GM19193 (cell line): Measurements from ENCODE around the gene POLR2L.

Source experiments
- POLR2A ChIP-seq: IDR thresholded peaks from 4 replicates; pipeline ENCODE4 v1.6.1; 2011; ENCODE audit not compliant: insufficient read depth, insufficient read length; ENCODE audit errors: extremely low read depth

The POLR2L gene

DNA sequence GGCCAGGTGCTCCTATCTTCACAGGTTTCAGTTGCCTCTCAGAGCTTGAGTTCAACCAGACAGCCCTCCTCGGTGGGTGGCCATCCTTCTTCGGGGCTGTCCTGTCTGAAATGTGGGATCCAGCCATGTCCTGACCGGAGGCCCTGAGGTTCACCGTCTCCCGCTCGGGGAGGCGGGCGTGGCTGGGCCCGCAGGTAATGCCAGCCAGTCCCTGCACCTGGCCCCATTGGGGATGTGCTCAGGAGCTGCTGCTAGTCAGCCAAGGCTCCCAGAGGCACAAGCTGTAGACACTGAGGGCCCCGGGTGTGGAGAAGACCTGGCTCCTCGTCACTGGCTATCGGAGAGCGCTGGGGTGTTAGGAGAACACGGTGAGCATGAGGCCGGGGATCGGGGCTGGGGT, 32.9 kb upstream of the POLR2L start:
- TF ChIP-seq POLR2A, result no peak

DNA sequence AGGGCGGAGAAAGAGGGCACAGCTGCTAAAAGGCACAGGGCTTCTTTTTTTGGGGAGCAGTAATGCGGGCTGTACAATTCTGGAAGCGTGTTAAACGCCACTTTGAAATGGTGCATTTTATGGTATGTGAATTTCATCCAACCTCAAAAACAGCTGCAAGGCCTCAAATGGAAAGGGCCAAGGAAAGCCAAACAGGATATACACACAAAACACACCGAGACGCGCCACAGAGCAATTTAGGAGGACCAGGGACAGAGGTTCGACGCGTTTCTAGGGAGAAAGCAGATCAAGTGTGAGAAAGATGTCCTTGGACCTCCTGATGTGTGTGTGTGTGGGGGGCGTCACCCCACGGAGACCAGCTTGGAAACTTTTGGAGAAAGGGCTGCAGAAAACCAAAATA, 31.4 kb upstream of the POLR2L start:
- TF ChIP-seq POLR2A, result no peak

GRCh38 chr11:872799-873198, 30.5 kb upstream of the POLR2L start:
- no peak for TF ChIP-seq POLR2A

DNA sequence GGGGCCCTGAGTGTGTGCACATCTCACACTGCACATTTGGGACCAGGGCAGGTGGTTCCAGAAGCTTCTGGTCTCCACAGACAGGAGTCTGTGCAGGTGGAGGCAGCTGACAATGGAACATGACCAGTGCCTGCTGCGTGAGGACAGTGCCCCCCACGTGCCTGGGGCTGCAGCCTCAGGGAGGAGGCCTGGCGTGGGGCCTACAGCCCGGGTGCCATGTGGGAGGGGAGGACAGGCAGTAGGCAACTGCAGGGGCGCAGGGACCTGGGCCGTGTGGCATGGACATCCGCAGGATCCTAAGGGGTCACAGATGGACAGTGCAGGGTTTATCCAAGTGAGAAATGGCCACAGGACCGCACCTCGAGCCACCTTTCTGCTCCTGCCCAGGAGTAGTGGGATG, 29.1 kb upstream of the POLR2L start:
- no peak for TF ChIP-seq POLR2A

DNA sequence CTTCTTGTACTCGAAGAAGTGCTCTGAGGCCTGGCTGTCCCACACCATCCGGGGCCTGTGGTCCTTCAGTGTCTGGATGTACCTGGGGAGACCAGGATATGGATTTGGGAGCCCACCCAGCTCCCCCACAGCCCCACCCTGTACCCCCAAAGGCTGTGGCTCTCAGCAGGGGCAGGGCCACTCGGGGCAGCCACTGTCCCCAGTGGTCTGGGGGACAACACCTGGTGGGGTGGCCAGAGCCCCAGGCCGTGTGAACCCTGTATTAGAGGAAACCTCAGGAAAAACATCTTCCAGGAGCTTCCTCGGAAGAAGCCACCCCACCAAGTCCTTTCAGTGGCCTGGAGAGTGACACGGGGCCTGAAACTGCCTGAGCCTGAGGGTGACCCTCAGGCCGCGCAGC, 28.1 kb upstream of the POLR2L start:
- TF ChIP-seq POLR2A, result no peak

DNA sequence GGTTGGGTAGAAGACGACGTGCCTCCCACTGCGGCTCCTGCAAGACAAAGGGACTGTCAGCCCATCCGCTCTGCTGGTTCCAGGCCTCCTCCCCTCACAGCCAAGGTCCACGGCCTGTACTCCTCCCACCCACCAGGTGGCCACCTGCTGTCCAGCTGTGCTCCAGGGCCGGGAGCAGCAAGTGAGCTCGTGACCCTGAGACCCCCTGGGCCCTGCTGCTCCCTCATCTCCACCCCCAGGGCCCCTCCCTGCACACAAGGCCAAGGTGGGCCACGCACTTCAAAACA, 27.7 kb upstream of the POLR2L start:
- no peak for TF ChIP-seq POLR2A

- no peak for TF ChIP-seq POLR2A
These were observed 27.2 kb upstream of the POLR2L start for GRCh38 chr11:869399-870126.

- no peak for TF ChIP-seq POLR2A
These were observed 26.5 kb upstream of the POLR2L start for GRCh38 chr11:868802-869201.

GRCh38 chr11:868394-868793, 26.1 kb upstream of the POLR2L start:
- no peak for TF ChIP-seq POLR2A

DNA sequence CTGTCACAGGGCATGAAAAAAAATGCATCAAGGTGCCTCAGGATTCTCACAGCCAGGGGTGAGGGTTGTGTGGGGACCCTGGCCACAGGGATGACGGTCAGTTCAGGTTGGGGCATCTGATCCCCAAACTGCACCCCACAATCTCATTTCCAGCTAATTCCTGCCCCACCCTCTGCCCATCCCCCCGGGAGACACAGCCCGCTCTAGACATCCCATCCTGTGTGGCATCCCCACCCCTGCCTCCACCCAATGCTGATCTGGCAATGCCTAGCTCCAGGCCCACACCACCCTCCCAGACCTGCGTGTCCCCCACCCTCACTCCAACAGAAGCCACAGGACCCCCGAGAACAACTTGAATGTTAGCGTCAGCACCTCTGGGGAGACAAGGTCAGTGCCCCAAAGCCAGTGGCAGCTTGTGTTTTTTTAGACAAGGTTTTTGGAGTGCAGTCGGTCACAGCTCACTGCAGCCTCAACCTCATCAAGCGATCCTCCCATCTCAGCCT, 25.6 kb upstream of the POLR2L start:
- no peak for TF ChIP-seq POLR2A

GRCh38 chr11:866481-866880, 24.2 kb upstream of the POLR2L start:
- no peak for TF ChIP-seq POLR2A

GRCh38 chr11:865462-866430, 23.4 kb upstream of the POLR2L start:
- TF ChIP-seq POLR2A, result no peak

DNA sequence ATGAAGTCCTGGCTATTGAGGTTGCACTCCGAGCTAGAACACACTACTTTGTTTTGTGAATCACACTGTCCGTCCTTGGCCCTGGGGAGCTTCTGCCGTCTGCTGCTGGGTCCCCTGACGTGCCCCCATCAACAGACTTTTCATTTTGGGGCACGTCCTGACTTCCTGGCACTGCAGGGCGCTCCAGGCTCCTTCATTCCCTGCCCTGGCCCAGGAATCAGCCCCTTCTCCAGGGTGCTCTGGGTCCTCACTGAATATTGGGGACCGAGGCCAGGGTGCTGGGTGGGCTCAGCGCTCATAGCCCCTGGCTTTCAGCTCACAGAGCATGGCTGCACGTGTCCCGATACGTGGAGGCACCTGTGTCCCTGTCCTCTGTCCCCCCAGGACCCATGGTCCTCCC, 22.6 kb upstream of the POLR2L start:
- no peak for TF ChIP-seq POLR2A

GRCh38 chr11:863910-864827, 21.8 kb upstream of the POLR2L start:
- no peak for TF ChIP-seq POLR2A
